ENCODE data around the gene TM9SF1.
"Not testable (repeated sequence)": the region's sequence is repeated elsewhere in the genome, so short reads cannot be mapped to it uniquely, and the experiment has no call there.

TM9SF1 gene

GRCh38 chr14:24224618-24225071 is 29.4 kb upstream of the TM9SF1 start:
- no peak for DNase-seq (ENCODE audit: low spot score)

GRCh38 chr14:24222987-24223386 is 27.7 kb upstream of the TM9SF1 start:
- not testable (repeated sequence) for DNase-seq (ENCODE audit: low spot score)

- no peak for DNase-seq (ENCODE audit: low spot score)
Observed at GRCh38 chr14:24219521-24219920, 24.3 kb upstream of the TM9SF1 start.

GRCh38 chr14:24219080-24219479 is 23.8 kb upstream of the TM9SF1 start:
- DNase-seq (ENCODE audit: low spot score) = no peak

GRCh38 chr14:24216876-24217275 is 21.6 kb upstream of the TM9SF1 start:
- DNase-seq (ENCODE audit: low spot score) = not testable (repeated sequence)

- DNase-seq (ENCODE audit: low spot score) = no peak
Observed at GRCh38 chr14:24216345-24216699, 21.1 kb upstream of the TM9SF1 start.

- peak; percentile 89 for DNase-seq (ENCODE audit: low spot score)
Observed at GRCh38 chr14:24215495-24216344, 20.5 kb upstream of the TM9SF1 start, which contains the start of gene MDP1. Gene MDP1 (minus strand): TSS chr14:24216066. CDS start chr14:24215955, 111 bp downstream.

GRCh38 chr14:24213866-24214662 is 18.8 kb upstream of the TM9SF1 start:
- DNase-seq (ENCODE audit: low spot score) = no peak

- DNase-seq (ENCODE audit: low spot score) = peak; percentile 99
Observed at GRCh38 chr14:24212924-24213865, 18.0 kb upstream of the TM9SF1 start, which contains the start of gene CHMP4A. Gene CHMP4A (minus strand): TSS chr14:24213488. CDS start chr14:24213439, 49 bp downstream.

GRCh38 chr14:24211311-24211710 is 16.1 kb upstream of the TM9SF1 start:
- no peak for DNase-seq (ENCODE audit: low spot score)

GRCh38 chr14:24207625-24208024 is 12.4 kb upstream of the TM9SF1 start:
- no peak for DNase-seq (ENCODE audit: low spot score)

- no peak for DNase-seq (ENCODE audit: low spot score)
Observed at GRCh38 chr14:24207104-24207551, 11.9 kb upstream of the TM9SF1 start.

- DNase-seq (ENCODE audit: low spot score) = no peak
Observed at GRCh38 chr14:24206260-24207103, 11.2 kb upstream of the TM9SF1 start.

- DNase-seq (ENCODE audit: low spot score) = no peak
Observed at GRCh38 chr14:24204163-24205146, 9.2 kb upstream of the TM9SF1 start.

GRCh38 chr14:24203249-24203886 is 8.1 kb upstream of the TM9SF1 start:
- not testable (repeated sequence) for DNase-seq (ENCODE audit: low spot score)

- not testable (repeated sequence) for DNase-seq (ENCODE audit: low spot score)
Observed at GRCh38 chr14:24202538-24202937, 7.3 kb upstream of the TM9SF1 start.

GRCh38 chr14:24198814-24199524 is 3.7 kb upstream of the TM9SF1 start:
- DNase-seq (ENCODE audit: low spot score) = no peak

GRCh38 chr14:24197056-24197450 is 1.8 kb upstream of the TM9SF1 start:
- no peak for DNase-seq (ENCODE audit: low spot score)
